H7 (cell line): Measurements from ENCODE around the gene ZNF446. TPM values are rescaled to one million over a fixed set of nuclear protein-coding genes. Genes with fewer than 3 reads are reported as not detected.
"Not testable (repeated sequence)": the region's sequence is repeated elsewhere in the genome, so short reads cannot be mapped to it uniquely, and the experiment has no call there.

Experiments used
- DNase-seq: peaks from one replicate; pipeline ENCODE4 v3.0.0; 2012
- H3K27me3 ChIP-seq: 2 replicates; pipeline ENCODE4 v1.6.0; 2011; ENCODE audit warnings: mild to moderate bottlenecking, low read length; ENCODE audit not compliant: control insufficient read depth, insufficient read depth
- H3K36me3 ChIP-seq: replicated peaks from 2 replicates; pipeline ENCODE4 v1.5.1; 2011; ENCODE audit warnings: low read length; ENCODE audit not compliant: control insufficient read depth, insufficient read depth
- H3K4me3 ChIP-seq: 2 replicates; pipeline ENCODE4 v1.5.1; 2011; ENCODE audit warnings: low read depth, mild to moderate bottlenecking, control low read depth, low read length, moderate library complexity; ENCODE audit not compliant: insufficient read depth
- total RNA-seq: library from RNA; depleted of rRNA; stranded (reverse); fragments of >200 nt; shearing (Covaris generic); gene quantifications from 2 replicates; pipeline ENCODE4 v1.2.3, GENCODE V29; 2014

The ZNF446 gene
- total RNA-seq, 1 experiment from 2014 or later, result 7.4 TPM

DNA sequence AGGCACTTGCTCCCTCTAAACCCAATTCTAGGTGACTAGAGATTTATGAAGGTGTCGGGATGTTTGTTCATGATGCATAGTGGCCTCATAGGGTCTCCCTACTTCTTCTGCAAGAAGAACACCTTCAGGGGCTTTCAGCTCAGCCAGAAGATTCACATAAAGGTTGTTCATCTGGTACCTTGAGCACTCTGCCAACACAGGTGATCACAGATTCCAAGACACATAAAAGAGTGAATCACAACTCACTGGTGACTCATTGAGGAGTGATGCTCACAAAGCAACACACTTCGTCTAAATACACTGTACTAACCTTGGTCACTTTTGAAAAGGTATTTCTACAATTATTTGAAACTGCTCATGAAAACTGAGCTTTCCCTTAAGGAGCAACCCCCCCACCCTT is 16.1 kb upstream of the ZNF446 start:
- no peak for DNase-seq
- no peaks in the 10 kb centered on the region for H3K36me3 ChIP-seq
- no peaks in the 10 kb centered on the region for H3K27me3 ChIP-seq
- no peak overlapping the region for H3K4me3 ChIP-seq

DNA sequence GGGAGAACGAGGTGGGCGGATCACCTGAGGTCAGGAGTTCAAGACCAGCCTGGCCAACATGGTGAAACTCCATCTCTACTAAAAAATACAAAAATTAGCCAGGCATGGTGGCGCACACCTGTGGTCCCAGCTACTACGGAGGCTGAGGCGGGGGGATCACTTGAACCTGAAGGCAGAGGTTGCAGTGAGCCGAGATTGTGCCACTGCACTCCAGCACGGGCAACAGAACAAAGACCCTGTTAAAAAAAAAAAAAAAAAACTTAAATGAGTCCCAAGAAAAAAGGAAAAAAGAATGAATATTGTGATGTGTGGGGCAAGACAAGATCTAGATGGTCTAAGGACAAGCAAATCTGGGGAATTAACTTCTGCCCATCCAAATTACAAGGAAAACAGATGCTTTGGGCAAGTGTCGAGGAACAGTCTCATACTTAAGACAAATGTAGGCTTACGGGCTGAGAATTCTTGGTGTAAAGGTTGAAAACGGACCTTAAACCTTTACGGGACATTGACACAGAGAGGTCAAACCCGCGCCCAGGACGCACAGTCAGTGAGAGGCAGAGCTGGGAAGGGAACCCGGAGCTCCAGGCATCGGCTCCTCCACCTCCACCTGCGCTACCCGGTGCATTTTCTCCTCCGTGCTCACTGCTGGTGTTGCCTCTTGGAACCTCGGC is 9.9 kb upstream of the ZNF446 start:
- H3K27me3 ChIP-seq, result peaks cover 4% of the 10 kb centered on the region; the same call in 1 of the 2 replicates
- DNase-seq, result peak; percentile 27
- H3K4me3 ChIP-seq, result peak overlapping the region; percentile 48
- H3K36me3 ChIP-seq, result no peaks in the 10 kb centered on the region

GRCh38 chr19:58466760-58467589 is 9.2 kb upstream of the ZNF446 start, which contains the start of gene ZNF324:
ZNF324 (plus strand) TSS chr19:58467080; CDS start chr19:58469186, 2,106 bp downstream.
- Histone ChIP-seq H3K4me3 (peak within 1 kb of the TSS; percentile 85), H3K36me3 (no peaks in the 10 kb centered on the region; the same call in 1 of the 2 replicates), H3K27me3 (peaks cover 4% of the 10 kb centered on the region; the same call in 1 of the 2 replicates)
- peak; percentile 99 for DNase-seq

- Histone ChIP-seq H3K27me3 (peaks cover 4% of the 10 kb centered on the region; the same call in 1 of the 2 replicates), H3K36me3 (no peaks in the 10 kb centered on the region; the same call in none of the 2 replicates), H3K4me3 (no peak overlapping the region)
- DNase-seq, result peak; percentile 57
These were observed 7.8 kb upstream of the ZNF446 start for GRCh38 chr19:58468216-58468839.

GRCh38 chr19:58469241-58470013 is 6.7 kb upstream of the ZNF446 start:
- no peak overlapping the region for H3K4me3 ChIP-seq
- H3K27me3 ChIP-seq, result peaks cover 4% of the 10 kb centered on the region; the same call in 1 of the 2 replicates
- H3K36me3 ChIP-seq, result no peaks in the 10 kb centered on the region; the same call in none of the 2 replicates
- DNase-seq, result no peak

DNA sequence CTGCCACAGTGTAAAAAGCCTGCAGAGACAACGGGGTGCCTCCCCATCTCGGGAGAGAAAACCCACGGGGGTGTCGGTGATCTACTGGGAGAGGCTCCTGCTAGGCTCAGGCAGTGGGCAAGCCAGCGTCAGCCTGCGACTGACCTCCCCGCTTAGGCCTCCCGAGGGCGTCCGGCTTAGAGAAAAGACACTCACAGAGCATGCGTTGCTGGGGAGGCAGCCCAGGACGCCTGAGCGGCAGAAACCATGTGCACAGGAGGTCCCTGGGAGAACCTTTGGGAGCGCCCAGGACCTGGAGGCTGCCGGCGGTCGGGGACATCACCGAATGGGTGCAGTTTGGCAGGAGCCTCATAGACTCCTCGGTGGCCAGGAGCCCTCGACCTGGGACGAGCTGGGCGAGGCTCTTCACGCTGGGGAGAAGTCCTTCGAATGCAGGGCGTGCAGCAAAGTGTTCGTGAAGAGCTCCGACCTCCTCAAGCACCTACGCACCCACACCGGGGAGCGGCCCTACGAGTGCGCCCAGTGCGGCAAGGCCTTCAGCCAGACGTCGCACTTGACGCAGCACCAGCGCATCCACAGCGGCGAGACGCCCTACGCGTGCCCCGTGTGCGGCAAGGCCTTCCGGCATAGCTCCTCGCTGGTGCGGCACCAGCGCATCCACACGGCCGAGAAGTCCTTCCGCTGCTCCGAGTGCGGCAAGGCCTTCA is 5.2 kb upstream of the ZNF446 start:
- not testable (repeated sequence) for H3K4me3 ChIP-seq, DNase-seq, H3K27me3 ChIP-seq, H3K36me3 ChIP-seq

DNA sequence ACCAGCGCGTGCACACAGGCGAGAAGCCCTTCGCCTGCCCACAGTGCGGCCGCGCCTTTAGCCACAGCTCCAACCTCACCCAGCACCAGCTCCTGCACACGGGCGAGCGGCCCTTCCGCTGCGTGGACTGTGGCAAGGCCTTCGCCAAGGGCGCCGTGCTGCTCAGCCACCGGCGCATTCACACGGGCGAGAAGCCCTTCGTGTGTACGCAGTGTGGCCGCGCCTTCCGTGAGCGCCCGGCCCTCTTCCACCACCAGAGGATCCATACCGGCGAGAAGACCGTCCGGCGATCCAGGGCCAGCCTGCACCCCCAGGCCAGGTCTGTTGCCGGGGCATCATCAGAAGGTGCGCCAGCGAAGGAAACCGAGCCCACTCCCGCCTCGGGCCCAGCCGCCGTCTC is 4.4 kb upstream of the ZNF446 start:
- Histone ChIP-seq H3K4me3 (no peak overlapping the region), H3K36me3 (no peaks in the 10 kb centered on the region; the same call in none of the 2 replicates), H3K27me3 (no peaks in the 10 kb centered on the region)
- no peak for DNase-seq

DNA sequence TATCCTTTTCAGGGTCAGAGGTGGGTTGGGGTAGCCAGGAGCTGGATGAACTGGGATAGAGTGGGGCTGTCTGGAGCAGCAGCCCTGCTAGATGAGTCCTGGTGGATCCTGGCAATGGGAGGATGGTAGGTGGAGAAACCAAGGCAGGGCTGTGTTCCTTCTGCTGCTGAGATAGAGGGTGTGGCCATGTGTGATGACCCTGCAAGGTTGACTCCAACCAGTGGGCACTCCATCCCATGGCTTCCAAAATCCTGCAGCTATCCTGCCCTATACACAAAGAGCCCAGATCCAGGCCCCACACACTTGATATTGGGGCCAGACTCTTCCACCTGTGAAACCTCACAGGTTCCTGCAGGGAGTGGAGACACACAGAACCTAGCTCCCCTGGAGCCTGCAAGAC is 2.4 kb upstream of the ZNF446 start:
- H3K27me3 ChIP-seq, result no peaks in the 10 kb centered on the region
- no peak overlapping the region for H3K4me3 ChIP-seq
- DNase-seq, result no peak
- no peaks in the 10 kb centered on the region; the same call in none of the 2 replicates for H3K36me3 ChIP-seq

GRCh38 chr19:58474291-58474996 is 1.7 kb upstream of the ZNF446 start:
- H3K36me3 ChIP-seq, result no peaks in the 10 kb centered on the region; the same call in none of the 2 replicates
- H3K4me3 ChIP-seq, result no peak overlapping the region
- DNase-seq, result no peak
- H3K27me3 ChIP-seq, result no peaks in the 10 kb centered on the region

DNA sequence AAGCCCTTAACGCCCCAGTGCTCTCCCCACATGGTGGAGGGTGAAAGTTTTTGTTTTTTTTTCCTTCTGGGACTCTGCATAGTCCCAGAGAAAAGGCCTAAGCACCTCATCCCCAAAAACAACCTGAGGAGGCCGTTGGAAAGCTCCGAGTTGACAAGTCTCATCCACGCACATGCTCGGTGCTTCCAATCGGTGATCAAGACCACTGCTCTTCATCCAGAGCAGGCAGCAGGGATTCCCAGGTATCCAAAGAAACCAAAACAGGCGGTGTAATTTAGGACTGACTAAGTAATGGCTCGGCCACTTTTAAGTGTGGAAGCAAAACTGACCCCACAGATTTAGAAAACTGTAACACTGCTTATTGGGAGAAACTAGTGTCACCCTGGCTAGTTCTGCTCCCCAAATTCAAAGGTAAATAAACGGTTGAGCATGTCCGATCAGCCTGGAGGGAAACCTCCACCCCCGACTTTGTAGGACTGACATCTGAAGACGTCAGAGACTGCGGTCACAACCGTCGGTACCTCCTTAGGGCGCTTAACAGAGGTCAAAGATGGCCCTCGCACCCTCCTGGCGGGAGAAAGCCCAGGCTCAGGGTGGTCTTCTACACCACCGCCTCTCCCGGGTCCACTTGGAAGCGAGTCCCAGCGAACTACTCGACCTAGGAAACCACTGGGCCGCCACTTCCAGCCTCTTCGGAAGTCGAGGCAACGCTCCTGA is 997 bp upstream of the ZNF446 start:
- DNase-seq, result no peak

GRCh38 chr19:58476498-58477015 is 405 bp downstream of the ZNF446 start:
- H3K36me3 ChIP-seq, result no peaks in the 10 kb centered on the region; the same call in none of the 2 replicates
- peak; percentile 71 for DNase-seq

More for the DNA sequence above, 997 bp upstream of the ZNF446 start:
- Histone ChIP-seq H3K27me3 (no peaks in the 10 kb centered on the region), H3K4me3 (peak overlapping the region; percentile 80), H3K36me3 (no peaks in the 10 kb centered on the region; the same call in none of the 2 replicates)

GRCh38 chr19:58477130-58477529 is 978 bp downstream of the ZNF446 start:
- H3K36me3 ChIP-seq, result no peaks in the 10 kb centered on the region; the same call in none of the 2 replicates
- no peaks in the 10 kb centered on the region for H3K27me3 ChIP-seq
- no peak for DNase-seq
- no peak overlapping the region for H3K4me3 ChIP-seq

More at GRCh38 chr19:58476498-58477015, 405 bp downstream of the ZNF446 start:
- no peaks in the 10 kb centered on the region for H3K27me3 ChIP-seq
- peak overlapping the region; percentile 80 for H3K4me3 ChIP-seq
